H54 (cell line): ENCODE data around the gene RIN1.

Experiments used
- DNase-seq: peaks from one replicate; pipeline ENCODE4 v3.0.0; 2011; ENCODE audit warnings: low spot score, mixed read lengths; ENCODE audit not compliant: insufficient read length
- FAIRE-seq: peaks from 3 replicates; lab custom pipeline; 2011; peaks lifted over from hg19 to GRCh38; lab: Jason Lieb, UNC
- POLR2A ChIP-seq: IDR thresholded peaks from 2 replicates; pipeline ENCODE4 v1.6.1; 2011; ENCODE audit warnings: low read depth, mild to moderate bottlenecking, low read length

The RIN1 gene

GRCh38 chr11:66287211-66287888 lies 48.9 kb downstream of the RIN1 start:
- no peak for TF ChIP-seq POLR2A
- FAIRE-seq (no peak), DNase-seq (no peak)

- DNase-seq (no peak), FAIRE-seq (no peak)
- TF ChIP-seq POLR2A: no peak
Observed at GRCh38 chr11:66286699-66287098, 49.5 kb downstream of the RIN1 start.

GRCh38 chr11:66285250-66285947 lies 50.8 kb downstream of the RIN1 start:
- DNase-seq: no peak
- FAIRE-seq: no peak
- no peak for TF ChIP-seq POLR2A

GRCh38 chr11:66284526-66285078 lies 51.6 kb downstream of the RIN1 start:
- FAIRE-seq: no peak
- DNase-seq: no peak
- TF ChIP-seq POLR2A: no peak

GRCh38 chr11:66283461-66284105 lies 52.7 kb downstream of the RIN1 start:
- DNase-seq (no peak), FAIRE-seq (no peak)
- no peak for TF ChIP-seq POLR2A

- DNase-seq (peak; percentile 96), FAIRE-seq (no peak)
- TF ChIP-seq POLR2A: peak; percentile 2; the same call in 1 of the 2 replicates
Observed at GRCh38 chr11:66282468-66283455, 53.5 kb downstream of the RIN1 start.
